ENCODE results near the gene C6.

DNA sequence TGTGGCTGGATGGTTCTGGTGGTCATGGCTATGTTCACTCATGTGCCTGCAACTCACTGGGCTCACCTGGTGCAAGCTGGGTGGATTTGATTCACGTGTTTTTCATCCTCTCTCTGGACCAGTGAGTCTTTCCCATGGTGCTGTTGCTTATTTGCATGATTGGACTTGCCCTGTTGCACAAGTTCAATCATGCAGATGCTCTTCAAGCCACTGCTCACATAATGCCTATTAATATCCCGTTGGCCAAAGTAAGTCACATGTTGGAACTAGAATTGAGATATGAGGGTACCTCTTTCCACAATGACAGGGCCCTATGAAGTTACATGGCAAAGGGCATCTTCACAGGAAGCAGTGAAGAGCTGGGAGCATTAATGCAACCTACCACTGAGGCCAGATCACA is 115.7 kb downstream of the C6 start:
- TF ChIP-seq, protein P1, sequence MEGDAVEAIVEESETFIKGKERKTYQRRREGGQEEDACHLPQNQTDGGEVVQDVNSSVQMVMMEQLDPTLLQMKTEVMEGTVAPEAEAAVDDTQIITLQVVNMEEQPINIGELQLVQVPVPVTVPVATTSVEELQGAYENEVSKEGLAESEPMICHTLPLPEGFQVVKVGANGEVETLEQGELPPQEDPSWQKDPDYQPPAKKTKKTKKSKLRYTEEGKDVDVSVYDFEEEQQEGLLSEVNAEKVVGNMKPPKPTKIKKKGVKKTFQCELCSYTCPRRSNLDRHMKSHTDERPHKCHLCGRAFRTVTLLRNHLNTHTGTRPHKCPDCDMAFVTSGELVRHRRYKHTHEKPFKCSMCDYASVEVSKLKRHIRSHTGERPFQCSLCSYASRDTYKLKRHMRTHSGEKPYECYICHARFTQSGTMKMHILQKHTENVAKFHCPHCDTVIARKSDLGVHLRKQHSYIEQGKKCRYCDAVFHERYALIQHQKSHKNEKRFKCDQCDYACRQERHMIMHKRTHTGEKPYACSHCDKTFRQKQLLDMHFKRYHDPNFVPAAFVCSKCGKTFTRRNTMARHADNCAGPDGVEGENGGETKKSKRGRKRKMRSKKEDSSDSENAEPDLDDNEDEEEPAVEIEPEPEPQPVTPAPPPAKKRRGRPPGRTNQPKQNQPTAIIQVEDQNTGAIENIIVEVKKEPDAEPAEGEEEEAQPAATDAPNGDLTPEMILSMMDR (conservative IDR thresholded peaks at IDR 0.05; ENCODE audit: low read length): no peak
- no peak for TF ChIP-seq EZH2phosphoT487 (IDR thresholded peaks at IDR 0.05; ENCODE audit: borderline replicate concordance, low read depth, low read length)
